A549 (cell line): ENCODE data around the gene MLST8.

Experiments
- CTCF ChIP-seq: fragments of >200 bp; sonication (Bioruptor Twin); formaldehyde crosslinking; IDR thresholded peaks from 3 replicates; pipeline ENCODE4 v1.5.1; 2016
- HMGXB4 ChIP-seq: fragments of 250-450 bp; sonication (Bioruptor Pico); IDR thresholded peaks from 2 replicates; pipeline ENCODE4 v1.5.0; 2021; ENCODE audit warnings: mild to moderate bottlenecking, moderate library complexity, borderline replicate concordance
- KDM5A ChIP-seq: fragments of 200-600 bp; sonication (generic); IDR thresholded peaks from 2 replicates; pipeline ENCODE4 v1.6.1; 2016; ENCODE audit warnings: antibody characterized with exemption, mild to moderate bottlenecking
- MYC ChIP-seq: IDR thresholded peaks from 2 replicates; pipeline ENCODE4 v1.6.1; 2012; ENCODE audit warnings: mild to moderate bottlenecking, inconsistent platforms, low read length, improper control_type of control experiment, borderline replicate concordance
- NFE2L2 ChIP-seq: fragments of 150-350 bp; conservative IDR thresholded peaks from 2 replicates; pipeline ENCODE4 v1.6.1; 2014; ENCODE audit warnings: low read length
- POLR2A ChIP-seq: IDR thresholded peaks from 2 replicates; pipeline ENCODE4 v1.6.1; 2012; ENCODE audit warnings: mild to moderate bottlenecking, low read length
- SMC3 ChIP-seq: fragments of >200 bp; sonication (Bioruptor Twin); formaldehyde crosslinking; IDR thresholded peaks from 3 replicates; pipeline ENCODE4 v1.6.1; 2018; ENCODE audit warnings: inconsistent platforms
- ZFP36 ChIP-seq: fragments of 450-650 bp; IDR thresholded peaks from 2 replicates; pipeline ENCODE4 v1.6.1; 2014; ENCODE audit warnings: borderline replicate concordance; ENCODE audit not compliant: partially characterized antibody

- TF ChIP-seq CTCF: no peak
- TF ChIP-seq SMC3: no peak
- TF ChIP-seq MYC: no peak
- TF ChIP-seq ZFP36: no peak
- TF ChIP-seq POLR2A: no peak
- TF ChIP-seq NFE2L2: no peak
- TF ChIP-seq HMGXB4 (CRISPR knock-in tag): no peak
- TF ChIP-seq KDM5A: no peak
Observed at GRCh38 chr16:2205967-2206313, 686 bp downstream of the MLST8 start.
